Measurements from ENCODE around the gene INPP5E. TPM values are rescaled to one million over a fixed set of nuclear protein-coding genes. Genes with fewer than 3 reads are reported as not detected.

The INPP5E gene
- polyA plus RNA-seq (2013, experiment 1 of 2; ENCODE audit: insufficient read length): 13.8 TPM
- polyA plus RNA-seq (2013, experiment 2 of 2; ENCODE audit: insufficient read length): 8.7 TPM

DNA sequence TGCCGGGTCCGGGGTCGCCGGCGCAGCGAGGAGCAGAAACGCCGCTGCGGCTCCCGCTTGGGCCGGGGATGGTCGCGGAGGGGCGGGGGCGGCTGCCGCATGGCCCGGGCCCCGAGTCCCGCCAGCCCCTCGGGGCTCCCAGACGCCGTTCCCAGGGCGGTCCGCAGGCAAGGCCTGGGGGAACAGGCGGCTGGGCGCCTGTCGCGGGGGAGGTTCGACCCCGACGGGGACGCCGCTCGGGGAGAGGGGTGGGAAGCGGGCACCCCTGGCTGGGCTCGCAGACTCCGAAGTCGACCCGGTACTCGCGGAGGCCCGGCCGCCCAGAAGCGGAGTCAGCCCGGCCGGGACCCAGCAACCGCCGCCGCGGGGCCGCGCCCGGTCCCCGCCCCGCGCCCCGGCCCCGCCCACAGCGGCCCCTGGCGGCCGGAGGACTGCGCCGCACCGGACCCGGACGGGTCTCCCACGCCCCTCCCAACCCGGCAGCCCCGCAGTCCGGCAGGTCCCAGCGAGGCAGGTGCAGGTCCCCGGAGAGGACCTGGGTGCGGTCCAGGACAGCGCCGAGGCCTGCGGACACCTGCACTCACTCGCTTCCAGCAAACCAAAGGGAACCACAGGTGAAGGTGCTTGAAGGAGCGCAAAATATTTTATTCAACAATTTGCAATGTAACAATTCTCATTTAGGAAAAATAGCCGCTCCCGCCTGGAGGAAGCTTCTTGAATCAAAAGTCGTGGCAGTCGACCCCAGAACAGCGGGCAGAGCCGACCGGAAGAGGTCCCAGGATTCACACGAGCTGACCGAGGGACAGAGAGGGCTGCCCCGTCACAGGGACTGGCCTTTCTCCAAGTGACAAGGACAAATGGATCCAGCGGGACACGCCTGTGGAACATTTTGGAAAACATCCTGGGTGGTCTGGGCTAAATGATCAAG, at the start of gene INPP5E:
Gene INPP5E (minus strand): TSS at position 365 of the 928 bp plus-strand sequence. CDS start 426 bp downstream, outside the sequence.
- peak; percentile 71 for DNase-seq

- DNase-seq: no peak
Measured at GRCh38 chr9:136488247-136489214, 48.9 kb upstream of the INPP5E start.

DNA sequence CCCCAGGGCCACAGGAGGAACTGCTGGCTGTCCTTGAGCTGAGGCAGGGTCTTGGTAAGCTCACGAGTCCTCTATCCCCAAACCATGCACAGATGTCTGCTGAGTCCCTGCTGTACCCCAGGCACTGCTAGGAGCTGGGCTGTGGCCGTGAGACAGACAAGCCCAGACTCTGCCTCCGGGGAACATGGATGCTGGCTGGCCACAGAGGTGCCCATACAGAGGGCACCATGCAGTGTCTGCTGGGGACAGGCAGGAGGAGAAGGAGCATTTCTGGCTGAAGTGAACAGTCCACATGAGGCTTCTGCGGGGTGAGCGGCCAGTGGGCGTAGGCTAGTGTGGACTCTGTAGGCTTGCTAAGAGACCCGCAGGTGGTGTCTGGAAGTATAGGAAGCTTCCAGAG, 48.0 kb upstream of the INPP5E start:
- DNase-seq: no peak

DNA sequence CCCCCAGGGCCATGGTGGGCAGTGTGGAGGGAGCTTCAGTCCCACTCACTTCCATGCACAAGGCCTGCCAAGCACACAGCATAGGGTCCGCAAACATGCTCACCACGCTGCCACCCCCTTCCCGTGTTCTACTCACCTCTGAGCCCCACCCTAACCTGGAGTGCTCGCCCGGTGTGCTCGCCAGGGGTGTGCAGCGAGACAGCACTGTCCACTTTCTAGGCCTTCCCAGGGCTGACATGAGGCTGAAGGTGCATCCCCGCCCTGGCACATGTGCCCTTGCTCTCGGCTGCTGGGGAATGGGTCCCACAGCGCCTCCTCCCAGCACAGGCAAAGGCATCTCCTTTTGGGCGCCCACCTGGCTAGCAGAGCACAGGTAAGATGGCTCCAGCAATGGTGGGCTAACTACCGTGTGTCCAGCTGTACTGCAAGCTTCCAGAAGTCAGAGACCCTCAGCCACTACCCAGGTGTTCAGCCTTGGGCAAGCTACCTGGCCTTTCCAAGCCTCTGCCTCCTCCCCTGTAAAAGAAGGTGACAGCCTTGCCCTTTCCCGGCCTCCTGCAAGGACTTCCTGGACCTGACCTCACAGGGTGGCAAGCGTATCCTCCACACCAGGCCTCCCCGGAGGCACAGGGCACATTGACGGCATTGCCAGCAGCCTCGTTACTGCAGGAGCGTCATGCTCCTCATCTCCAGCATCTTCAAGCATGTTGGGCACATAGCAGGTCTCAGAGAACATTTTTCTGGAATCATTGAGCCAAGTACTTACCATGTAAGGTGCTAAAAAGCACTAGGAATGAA, 47.4 kb upstream of the INPP5E start:
- DNase-seq: no peak

- no peak for DNase-seq
Measured at GRCh38 chr9:136486131-136486530, 46.5 kb upstream of the INPP5E start.

- peak; percentile 73 for DNase-seq
Measured at GRCh38 chr9:136485049-136486045, 45.7 kb upstream of the INPP5E start.

DNA sequence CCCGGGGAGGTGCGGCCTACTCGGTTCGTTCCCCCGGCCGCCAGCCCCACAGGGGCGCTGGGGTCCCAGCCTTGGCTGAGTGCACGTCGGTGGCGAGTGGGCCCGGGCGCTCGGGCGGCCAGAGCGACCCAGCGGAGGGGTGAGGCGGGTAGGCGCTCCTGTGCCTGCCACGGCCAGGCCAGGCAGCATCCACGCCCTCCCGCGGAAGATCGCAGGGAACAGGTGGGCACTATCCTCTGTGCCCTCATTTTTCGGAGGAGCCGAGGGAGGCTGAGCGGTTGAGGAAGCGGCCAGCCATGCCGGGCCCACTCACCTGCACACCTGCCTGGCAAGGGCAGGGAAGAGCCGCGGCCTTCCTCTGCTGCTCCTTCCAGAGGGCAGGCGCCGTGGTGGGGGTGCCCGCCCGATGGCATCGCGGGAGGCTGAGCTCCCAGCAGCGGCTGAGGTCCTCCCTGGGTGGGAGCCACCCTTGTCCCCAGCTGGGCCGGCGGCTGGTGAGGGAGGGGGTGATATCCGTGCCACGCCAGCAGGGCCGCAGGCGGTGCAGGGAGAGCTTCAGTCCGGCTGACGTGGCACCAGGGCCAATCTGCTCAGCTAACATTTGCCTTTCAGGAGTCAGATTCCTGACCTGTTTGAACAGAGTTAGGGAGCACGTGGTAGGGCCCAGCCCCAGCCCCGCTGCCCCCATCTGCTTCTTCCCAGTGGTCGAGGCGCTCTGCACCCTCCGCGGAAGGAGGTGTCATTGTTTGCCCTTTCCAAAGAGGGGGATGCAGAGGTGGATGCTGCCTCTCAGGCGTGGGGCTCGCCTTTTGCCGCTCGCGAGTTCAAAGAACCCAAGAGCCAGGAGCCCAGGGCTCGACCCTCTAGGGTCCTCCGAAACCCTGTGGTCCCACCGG, 44.8 kb upstream of the INPP5E start:
- no peak for DNase-seq

DNA sequence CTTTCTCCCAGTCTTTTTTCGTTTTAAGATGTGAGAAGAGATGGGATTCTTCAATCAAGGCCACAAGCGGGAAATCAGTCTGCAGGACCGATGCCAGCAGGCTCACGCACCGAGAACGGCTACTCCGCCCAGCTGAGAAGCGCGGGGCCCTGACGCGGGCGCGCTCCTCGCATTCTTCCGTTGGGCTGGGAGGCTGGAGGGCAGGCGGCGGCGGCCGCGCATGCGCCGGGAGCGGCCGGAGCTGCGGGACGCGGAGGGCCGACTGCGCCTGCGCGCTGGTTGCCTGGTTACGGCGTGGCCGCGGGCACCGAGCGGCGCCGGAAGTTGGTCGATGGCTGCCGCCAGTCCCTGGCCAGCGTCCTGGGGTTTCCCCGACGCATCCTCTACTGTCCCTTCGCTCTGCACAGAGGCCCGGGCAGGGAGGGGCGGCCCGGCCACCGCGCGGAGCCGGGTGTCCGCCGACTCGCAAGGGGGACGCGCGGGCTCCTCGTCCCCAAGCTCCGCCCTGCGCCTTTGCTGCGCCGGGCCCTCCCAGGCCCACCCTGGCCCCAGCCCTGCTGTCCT, 44.0 kb upstream of the INPP5E start:
- peak; percentile 86 for DNase-seq

- peak; percentile 96 for DNase-seq
Measured at GRCh38 chr9:136482793-136483588, 43.3 kb upstream of the INPP5E start, which contains the start of gene SEC16A. SEC16A (minus strand) TSS chr9:136483040; CDS start chr9:136477615, 5,425 bp downstream.

DNA sequence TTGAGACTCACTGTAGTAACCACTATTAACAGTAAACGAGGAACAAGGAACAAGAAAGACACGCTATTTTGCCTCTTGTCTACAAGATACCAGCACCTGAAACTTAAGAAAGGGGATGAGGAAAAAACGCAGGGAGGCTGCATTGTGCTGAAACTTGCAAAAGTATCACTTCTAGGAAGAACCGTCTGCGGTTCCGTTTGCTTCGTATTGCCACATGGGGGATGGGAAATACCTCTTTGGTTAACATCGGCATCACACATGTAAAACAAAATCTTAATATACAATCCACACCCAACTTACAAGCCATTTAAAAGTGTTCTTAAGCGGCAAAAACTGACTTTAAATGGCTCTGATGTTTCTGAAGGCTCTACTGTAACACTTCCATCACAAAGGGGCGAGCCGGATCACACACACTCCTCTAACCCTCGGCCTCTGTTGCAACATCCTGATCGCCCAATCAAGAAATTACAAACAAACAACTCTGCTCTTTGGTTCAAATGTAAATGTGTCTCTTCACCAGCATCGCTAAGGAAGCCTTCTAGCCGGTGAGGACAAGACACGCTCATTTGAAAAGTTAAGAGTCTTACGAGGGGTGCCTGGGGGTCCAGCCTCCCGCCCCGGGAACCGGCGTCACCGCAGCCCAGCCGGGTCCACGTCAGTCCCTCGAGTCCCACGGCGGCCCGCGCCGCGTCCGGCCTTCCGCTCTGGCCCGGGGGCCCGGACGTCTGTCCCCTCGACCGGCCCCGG, 42.6 kb upstream of the INPP5E start:
- DNase-seq: peak; percentile 30

DNA sequence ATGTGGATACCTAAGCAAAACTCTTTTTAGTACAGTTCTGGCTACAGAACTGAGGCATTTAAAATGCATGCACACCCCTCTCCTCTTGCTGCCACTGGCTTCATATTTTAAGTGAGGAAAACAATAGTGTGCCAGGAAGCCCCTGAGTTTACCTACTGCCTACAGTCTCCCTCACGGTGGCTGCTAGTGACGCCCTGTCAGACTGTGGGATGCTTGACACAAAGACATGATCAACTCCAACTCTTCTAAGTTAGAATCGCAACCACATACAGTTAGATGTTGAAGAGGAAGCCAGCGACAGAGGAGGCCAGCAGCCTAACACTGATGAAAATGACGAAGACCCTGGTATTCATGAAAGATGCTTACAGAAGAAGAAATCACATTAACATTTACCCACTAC, 41.9 kb upstream of the INPP5E start:
- DNase-seq: no peak

GRCh38 chr9:136476369-136477150, 36.9 kb upstream of the INPP5E start:
- no peak for DNase-seq

DNA sequence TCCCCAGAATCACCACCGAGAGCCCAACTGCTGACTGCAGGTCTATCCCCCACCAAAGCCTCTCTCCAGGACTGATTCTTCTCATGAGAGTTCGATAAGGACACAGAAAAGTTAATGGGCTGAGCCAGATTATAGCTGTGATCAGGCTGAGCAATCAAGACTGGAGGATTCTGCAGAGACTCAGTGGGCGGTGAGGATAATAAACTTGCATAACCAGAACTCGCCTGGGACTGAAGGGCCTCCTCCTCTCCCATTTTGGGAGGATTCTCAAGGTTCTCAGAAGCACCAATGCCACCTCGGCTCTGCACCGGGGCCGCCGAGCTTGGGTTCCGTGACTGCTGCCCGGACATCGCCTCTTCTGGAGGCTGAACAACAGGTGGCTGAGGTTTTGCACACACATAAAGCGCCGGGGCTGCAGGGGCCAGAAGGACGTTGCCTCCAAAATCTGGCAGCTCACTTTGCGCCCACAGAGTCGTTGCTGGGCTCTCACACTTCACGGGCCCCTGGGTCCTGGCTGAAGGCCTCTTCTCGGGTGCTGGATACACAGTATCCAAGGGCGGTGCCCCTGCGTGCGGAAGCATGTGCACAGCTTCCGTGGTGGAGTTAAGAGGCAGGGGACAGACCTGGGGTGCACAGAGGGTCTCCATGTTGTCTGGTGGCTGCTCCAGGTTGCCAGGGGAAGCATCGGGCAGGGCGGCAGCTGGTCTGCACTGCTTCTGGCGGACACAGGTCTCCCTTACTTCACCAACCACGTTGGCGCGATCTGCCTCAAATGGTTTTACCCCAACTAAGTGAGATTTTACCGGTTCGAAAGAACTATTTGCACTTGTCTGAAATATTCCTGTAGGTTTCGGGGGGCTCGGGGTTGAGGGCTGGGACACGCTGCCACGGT, 35.6 kb upstream of the INPP5E start:
- no peak for DNase-seq

DNA sequence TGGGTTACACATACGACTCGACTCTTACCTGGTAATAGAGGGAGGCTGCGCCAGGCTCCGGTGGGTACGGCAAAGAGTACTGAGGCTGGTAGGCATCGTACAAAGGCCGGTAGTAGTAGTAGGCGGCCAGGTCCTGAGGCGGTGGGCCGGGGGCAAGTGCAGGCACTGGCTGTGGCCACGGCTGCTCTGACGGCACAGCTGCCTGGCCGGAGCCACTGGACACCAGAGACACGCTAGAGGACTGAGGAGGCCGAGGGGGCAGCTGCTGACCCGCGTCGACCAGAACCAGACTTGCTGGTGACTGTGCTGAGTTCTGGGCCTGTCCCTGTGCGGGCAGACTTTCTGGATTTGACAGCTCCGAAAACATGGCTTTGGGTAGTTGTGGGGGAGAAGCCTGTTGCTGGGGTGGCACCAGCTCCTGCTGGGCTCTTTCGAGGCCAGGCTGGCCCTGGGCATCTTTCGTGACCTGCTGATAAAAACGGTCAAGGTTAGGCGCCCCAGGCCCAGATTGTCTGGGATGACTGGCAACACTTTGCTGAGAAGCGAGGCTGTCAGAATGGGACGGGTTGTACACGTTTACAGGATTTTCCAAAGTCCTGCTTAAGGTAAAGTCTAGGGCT, 34.5 kb upstream of the INPP5E start:
- no peak for DNase-seq

DNA sequence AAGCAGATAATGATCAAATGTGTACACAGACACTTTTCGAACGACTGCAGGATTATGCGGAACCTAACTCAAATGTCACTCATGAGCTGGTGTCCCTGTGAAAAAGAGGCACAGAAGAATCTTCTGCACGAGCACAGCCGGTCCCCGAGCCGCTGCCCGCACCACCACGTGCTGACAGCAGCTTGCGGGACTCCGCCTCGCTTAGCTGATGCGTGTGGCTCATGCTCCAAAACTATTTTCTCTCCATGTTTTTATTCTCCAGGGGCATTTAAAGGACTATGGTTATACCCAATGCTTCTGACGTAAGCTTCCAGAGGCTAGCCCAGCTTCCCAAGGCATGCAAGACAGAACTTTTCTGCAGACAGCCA, 33.7 kb upstream of the INPP5E start:
- no peak for DNase-seq
